Hematopoietic multipotent progenitor cell treated with erythropoietin and hydrocortisone succinate and interleukin-3 and kit ligand, for 15 days (in vitro differentiated cells): ENCODE measurements around the gene CTDP1.
"Not testable (repeated sequence)": the region's sequence is repeated elsewhere in the genome, so short reads cannot be mapped to it uniquely, and the experiment has no call there.

Experiments
- DNase-seq: peaks from one replicate; pipeline ENCODE4 v3.0.0-alpha.2; 2015; ENCODE audit warnings: low spot score

CTDP1 gene

DNA sequence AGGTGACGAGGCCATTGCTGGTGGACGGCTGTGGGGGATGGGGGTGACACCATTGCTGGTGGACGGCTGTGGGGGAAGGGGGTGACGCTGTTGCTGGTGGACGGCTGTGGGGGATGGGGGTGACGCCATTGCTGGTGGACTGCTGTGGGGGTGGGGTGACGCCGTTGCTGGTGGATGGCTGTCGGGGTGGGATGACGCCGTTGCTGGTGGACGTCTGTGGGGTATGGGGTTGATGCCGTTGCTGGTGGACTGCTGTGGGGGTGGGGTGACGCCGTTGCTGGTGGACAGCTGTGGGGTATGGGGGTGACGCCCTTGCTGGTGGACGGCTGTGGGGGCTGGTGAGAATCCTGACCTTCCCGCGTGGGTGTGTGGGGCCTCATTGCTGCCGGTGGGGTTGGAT, 47.1 kb downstream of the CTDP1 start:
- no peak for DNase-seq

DNA sequence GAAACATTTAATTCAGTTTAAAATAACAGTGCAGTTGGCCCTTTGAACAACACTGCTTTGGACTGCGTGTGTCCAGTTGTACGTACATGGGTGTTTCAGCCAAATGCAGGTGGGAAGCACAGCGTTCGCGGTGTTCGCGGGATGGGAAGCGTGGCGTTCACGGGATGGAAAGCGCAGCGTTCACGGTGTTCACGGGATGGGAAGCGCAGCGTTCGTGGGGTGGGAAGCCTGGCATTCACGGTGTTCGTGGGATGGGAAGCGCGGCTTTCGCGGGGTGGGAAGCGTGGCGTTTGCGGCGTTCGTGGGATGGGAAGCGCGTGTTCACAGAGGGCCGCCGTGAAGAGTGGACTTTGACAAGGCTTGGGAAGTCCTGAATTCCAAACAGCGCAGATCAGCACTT, 47.6 kb downstream of the CTDP1 start:
- DNase-seq = no peak

DNA sequence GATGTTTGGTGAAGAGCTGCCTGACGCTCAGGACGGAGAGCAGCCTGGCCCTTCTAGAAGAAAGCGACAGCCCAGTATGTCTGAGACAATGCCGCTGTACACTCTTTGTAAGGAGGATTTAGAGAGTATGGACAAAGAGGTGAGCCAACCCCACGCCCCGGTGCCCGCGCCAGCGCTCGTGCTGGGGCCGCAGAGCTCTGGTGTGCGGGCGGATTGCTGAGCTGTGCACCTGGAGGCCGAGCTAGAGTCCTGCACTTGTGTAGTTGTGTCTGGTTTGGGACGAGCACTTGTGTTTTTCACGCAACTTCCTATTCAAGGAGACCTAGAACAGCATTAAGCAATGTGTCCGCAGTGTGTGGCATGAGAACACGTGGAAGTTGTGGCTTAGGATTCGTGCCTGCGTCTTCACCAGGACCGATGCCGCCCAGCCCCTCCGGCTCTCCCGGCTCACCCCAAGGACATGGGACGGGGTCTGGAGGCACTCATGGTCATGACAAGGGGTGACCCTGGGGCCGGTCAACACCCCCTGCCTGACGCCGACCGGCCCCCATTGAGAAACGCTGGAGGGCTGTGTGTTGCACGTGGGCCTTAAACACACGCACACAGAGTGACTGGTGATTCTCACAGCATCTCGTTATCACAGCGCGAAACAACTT, 49.5 kb downstream of the CTDP1 start:
- DNase-seq = no peak

DNA sequence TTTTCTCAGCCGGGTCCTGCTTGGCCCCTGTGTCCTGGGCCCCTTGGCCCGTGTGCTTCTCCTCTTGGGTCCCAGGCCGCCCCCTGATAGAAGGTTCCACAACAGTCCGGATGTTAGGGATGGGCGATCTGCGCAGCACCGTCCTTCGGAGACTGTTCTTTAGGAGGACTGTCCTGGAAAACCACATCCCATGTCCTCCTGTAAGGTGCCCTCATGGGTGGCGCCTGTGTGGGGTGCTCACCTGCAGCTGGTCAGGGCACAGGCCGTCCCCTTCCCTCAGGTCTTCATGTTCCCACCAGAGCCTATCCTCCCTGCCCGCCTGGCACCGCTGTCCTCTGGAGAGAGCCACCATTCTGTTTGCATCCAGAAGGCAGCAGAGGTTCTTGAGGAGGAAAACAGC, 50.0 kb downstream of the CTDP1 start:
- DNase-seq = no peak

DNA sequence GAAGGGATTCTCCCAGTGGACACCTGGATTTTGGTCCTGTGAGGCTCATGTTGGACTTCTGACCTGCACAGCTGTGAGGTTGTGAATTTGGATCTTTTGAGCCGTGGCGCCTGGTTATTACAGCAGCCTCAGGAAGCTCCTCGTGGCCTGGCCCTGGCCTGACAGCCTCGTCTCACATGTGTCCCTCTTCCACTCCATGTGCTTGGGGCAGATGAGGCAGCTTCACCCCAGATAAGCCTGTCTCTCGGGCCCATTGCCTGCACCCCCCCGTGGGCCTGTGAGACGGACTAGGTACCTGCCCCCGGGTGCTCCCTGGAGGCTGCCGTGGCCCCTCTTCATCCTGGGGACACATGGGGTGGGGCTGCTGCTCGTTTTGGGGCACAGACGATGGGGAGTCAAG, 51.2 kb downstream of the CTDP1 start:
- DNase-seq = no peak

DNA sequence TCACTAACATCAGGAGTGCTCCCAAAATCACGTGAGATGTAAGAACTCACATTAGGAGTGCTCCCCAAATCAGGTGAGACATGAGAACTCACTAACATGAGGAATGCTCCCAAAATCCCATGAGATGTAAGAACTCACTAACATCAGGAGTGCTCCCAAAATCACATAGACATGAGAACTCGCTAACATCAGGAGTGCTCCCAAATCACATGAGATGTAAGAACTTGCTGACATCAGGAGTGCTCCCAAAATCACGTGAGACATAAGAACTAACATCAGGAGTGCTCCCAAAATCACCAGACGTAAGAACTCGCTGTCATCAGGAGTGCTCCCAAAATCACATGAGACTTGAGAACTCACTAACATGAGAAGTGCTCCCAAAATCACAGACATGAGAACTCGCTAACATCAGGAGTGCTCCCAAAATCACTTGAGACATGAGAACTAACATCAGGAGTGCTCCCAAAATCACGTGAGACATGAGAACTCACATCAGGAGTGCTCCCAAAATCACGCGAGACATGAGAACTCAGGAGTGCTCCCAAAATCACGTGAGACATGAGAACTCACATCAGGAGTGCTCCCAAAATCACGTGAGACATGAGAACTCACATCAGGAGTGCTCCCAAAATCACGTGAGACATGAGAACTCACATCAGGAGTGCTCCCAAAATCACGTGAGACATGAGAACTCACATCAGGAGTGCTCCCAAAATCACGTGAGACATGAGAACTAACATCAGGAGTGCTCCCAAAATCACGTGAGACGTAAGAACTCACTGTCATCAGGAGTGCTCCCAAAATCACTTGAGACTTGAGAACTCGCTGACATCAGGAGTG, 52.5 kb downstream of the CTDP1 start:
- DNase-seq = not testable (repeated sequence)

DNA sequence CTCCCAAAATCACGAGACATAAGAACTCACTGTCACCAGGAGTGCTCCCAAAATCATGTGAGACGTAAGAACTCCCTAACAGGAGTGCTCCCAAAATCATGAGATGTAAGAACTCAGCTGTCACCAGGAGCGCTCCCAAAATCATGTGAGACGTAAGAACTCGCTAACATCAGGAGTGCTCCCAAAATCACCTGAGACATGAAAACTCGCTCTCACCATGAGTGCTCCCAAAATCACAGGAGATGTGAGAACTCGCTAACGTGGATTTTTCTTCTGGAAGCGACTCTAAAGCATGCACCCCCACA, 53.1 kb downstream of the CTDP1 start:
- no peak for DNase-seq

DNA sequence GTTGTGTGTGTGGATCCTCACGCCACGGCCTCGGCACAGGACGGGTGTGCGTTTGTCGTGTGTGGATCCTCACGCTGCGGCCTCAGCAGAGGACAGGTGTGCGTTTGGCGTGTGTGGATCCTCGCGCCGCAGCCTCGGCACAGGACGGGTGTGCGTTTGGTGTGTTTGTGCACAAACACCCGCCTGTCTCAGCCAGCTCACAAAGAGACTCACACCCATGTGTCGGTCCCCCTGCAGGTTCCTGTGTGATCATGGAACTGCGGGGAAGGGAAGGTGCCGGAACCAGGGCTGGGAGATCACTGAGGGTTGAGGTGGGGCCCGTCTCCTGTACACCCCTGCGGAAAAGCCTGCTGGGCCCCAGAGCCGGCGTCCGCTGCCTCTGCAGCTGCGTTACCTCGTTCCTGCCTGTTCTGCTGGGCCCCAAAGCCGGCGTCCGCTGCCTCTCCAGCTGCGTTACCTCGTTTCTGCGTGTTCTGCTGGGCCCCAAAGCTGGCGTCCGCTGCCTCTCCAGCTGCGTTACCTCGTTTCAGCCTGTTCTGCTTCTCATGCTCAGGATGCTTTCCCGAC, 53.6 kb downstream of the CTDP1 start:
- DNase-seq = no peak

DNA sequence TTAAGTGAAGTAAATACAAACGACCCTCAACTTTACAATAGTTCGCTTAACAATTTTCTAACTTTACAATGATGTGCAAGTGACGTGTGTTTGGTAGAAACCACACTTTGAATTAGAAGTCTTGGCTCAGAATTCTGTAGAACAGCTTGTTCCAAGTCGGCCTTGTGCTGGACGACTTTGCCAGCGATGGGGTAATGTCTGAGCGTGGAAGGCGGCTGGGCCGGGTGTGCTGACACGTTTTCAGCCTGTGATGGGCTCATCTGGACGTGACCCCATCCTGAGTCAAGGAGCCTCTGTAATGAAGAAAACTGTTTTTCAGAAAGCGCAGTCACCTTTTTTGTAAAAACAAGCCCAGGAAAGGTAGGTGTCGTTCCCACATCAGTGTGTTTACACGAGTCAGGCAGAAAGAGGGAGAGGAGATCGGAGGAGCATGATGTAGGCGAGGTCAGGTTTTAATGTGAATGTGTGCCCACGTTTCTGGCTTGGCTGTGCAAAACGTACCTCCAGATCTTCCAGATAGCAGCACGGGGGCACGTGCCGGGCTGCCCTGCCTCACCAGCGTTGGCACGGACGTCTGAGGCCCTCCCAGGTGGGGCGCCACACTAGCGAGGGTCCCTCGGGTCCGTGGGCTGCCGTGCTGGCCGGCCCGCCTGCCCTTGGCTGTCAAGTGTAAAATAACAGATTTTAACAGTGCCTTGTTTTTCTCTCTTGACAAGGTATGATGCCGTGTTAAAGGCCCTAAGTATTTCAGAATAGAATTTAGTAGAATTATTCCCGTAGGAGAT, 54.6 kb downstream of the CTDP1 start:
- DNase-seq = no peak

DNA sequence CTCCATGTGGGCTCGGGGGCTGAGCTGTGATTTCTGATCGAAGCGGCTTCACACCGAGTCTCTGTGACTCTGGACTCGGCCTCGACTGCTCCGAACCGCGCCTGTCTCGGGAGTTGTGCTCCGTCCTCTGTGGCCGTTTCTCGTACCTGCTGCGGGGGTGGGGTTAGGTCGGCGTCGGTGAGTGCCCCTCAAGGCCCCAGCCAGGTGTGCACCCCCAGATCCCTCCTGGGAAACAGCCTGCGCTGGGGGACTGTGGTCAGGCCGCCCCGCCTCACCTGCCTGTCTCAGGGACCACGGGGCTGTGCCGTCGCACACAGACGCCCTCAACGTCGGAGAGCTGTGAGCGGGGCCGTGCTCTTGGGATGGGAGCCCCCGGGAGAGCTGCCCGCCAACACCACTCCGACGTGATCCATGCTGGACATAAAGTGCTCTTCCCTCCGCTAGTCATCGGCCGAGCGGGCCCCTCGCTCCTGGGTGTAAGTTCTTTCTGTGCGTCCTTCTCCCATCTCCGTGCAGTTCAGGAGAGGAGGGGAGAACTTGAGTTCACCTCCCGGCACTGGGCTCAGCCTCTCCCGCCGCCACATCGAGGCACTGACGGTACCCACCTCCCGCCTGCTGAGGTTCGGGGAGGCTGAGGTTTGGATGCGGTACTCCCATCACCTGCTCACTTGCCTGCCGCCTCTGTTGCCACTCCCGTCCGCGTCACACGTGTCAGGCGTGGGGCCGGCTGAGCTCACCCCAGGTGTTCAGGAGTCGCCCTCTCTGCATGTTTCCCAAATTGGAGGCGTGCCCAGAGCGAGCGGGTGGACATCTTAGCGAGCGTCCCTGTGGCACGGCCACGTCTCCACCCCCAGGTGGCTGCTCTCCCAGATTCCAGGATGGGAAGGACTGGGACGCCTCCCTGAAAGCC, 55.7 kb downstream of the CTDP1 start:
- DNase-seq = no peak

DNA sequence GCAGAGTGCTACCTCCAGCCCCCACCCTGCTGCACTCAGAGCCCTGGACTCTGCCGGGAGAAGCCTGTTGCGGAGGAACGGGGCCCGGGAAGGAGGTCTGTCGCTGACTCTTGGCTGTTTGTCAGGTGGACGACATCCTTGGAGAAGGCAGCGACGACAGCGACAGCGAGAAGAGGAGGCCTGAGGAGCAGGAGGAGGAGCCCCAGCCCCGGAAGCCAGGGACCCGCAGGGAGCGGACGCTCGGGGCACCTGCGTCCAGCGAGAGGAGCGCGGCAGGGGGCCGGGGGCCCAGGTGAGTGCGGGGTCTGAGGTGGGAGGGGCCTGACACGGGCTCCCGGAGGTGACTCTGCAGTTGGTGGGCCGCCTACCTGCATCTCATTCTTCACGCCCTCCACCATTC, 56.6 kb downstream of the CTDP1 start:
- DNase-seq = no peak

DNA sequence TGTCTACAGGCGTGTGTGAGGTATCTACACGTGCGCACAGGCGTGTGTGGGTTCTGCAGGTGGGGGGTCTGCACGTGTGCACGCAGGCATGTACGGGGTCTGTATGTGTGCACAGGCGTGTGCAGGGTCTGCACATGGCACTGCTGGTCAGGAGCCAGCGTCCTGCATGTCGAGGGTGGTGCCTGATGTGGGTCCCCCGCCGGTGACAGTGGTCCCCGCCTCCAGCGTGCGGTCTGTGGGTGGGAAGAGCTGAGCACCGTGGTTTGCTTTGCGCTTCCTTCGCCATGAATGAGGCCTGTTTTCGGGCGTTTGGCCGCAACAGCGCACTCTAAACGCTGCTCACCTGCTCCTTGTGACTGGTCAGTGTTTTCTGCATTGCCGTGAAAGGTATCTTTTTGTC, 57.2 kb downstream of the CTDP1 start:
- DNase-seq = no peak

DNA sequence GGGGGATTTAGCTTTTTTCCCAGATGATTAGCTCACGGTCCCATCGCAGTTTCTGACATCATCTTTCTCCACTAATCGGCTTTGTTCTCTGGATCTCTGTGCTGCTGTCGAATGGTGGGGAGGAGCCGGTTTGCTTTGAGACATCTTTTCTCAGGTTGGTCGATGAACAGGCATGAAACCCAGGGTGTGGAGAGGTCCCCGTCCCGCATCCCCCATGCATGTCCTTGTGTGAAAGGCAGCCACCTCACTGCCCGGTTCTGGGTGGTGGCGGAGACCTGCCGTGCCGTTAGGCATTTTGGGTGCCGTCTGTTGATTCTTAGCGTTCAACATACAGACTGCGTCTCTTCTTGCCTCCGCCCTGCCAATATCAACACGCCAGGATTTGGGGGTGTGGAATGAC, 57.8 kb downstream of the CTDP1 start:
- no peak for DNase-seq

DNA sequence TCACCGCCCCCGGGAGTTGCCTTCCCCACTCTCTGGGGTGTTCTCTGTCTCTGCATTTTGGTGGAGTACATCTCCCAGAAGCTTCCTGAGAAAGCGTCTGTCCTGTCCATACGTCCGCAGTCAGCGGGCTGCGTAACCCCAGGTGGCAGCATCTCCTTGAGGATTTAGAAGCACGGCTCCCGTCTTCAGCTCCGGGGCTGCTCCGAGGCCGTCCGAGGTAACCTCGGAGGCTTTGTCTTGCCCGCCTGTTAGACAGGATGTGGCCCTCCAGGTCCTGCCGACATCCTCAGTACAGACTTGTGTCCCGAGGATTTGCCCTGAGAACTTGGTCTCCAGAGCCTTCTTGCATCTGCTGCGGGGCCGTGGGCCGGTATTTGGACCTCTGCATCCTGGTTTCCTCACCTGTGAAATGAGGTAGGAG, 58.4 kb downstream of the CTDP1 start:
- no peak for DNase-seq

DNA sequence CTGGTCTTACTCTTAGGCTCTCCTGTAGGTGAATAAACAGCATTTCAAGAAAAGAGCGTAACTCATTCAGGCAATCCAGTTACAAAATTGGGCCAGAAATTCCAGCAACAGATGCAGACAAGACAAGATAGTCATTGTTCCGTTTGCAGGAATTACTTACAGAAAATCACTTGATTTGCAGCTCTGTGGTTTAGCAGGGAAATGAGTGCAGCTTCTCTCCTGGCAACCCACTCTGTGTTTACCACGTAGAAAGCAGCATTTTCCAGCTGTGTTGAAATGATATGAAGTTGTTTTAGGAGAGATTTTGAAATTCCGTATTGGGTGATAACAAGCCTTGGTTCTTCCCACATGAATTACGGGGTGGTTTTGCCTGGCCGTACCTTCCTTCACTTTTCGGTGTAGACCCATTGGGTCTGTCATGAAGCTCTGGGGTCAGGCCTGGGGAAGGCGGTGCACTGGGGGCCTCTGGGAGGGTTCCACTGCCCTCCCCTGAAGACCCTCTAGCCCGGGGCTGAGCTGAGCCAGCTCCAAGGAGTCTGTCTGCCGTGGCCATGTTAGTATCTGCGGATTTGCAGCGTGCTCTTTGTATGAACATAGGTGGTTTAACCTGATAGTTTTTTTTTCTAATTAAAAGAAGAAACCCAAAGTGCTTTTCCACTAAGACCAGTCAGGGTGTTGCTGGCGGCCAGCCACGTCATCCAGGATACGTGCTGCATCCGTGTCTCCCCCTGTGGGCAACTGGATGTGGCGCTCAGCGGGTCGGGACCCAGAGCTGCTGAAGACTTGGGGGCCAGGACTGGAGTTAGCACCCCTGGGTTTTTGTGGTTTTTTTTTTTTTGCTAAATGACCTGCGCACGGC, 59.2 kb downstream of the CTDP1 start:
- DNase-seq = no peak

DNA sequence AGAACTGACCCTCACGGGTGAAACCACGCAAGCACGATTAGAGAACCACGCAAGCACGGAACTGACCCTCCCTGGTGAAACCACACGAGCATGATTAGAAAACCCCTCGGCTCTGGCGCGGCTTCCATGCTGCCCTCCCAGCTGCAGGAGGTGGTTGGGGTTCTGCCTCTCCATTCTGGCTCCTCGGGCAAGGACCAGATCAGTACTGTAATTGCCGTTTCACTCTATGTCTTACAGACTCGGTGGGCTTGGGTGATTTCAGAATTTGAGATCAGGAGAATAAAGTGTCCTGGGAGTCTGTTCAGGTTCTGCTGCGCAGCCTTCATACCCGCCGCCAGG, 59.8 kb downstream of the CTDP1 start:
- no peak for DNase-seq

DNA sequence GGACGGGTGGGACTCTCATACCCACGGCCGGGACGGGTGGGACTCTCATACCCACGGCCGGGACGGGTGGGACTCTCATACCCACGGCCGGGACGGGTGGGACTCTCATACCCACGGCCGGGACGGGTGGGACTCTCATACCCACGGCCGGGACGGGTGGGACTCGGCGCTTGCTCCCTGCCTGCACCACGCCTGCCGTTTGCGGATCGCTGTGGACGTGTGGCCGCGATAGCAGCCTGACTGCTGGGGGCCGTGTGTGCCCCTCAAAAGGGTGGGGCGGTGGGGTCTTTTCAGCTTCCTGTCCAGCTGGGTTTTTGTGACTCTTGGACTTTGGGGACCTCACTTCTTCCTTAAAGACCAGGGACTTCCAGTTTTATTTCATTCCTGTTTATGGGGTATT, 60.4 kb downstream of the CTDP1 start:
- not testable (repeated sequence) for DNase-seq

DNA sequence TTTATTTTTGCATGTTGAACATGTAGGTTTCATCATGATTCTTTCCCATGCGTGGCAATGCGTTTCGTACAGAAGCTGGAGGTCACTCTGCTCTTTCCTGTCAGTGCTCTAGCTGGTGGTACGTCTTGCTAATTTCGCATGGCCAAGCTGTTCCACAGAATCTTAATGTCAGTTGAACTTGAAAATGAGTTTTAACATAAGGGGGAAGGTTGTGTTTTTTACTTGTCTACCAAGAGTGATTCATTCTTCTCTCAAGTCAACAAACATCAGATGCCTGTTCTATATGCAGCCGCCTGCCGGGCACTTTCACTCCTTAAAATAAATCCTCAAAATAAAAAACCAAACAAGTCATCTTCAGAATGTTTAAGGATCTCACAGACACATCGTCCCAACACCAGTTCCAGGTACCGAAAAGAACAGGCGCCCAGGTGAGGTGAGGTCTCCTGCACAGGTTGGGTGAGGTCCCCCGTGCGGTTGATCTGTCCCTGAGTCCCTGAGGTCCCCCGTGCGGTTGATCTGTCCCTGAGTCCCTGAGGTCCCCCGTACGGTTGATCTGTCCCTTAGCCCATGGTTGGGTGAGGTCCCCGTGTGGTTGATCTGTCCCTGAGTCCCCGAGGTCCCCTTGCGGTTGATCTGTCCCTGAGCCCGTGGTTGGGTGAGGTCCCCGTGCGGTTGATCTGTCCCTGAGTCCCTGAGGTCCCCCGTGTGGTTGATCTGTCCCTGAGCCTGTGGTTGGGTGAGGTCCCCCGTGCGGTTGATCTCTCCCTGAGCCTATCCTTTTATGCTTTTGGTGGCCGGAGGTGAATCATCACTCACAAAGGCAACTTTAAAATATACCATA, 61.1 kb downstream of the CTDP1 start:
- DNase-seq = no peak

DNA sequence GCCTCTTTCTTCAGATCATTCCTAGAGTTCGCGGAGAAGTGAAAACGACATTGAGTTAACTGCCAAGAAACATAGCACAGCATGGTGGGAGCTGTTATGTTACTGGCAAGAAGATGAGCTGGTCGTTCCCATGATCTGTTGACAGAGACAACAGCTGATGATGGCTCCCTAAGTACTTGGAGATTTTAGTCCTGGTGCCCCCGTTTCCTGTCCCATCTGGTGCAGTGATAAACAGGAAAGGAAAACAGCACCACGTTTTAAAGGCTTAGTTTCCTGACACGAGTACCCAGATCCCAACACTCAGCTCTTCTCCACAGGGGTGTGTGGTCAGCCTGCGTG, 61.7 kb downstream of the CTDP1 start:
- no peak for DNase-seq

DNA sequence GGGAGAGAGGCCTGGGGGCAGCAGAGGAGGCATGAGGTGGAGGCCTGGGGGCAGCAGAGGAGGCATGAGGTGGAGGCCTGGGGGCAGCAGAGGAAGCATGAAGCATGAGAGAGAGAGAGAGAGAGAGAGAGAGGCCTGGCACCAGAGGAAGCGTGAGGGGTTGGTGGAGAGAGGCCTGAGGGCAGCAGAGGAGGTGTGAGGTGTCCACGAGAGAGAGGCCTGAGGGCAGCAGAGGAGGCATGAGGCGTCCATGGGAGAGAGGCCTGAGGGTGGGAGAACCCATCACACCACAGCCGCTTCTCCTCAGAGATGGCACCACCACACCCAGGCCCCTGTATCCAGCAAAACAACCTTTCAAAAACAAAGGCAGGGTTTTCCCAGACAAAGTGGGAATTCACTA, 62.5 kb downstream of the CTDP1 start:
- DNase-seq = no peak
